Parietal lobe (tissue), 1 donor: ENCODE data around the gene MAP6D1. TPM values are rescaled to one million over a fixed set of nuclear protein-coding genes. Genes with fewer than 3 reads are reported as not detected.

Experiments
- total RNA-seq: library from RNA; depleted of rRNA; stranded (reverse); fragments of >200 nt; gene quantifications from one replicate; pipeline ENCODE4 v1.2.3, GENCODE V29; 2014

Gene MAP6D1
- 5.6 TPM for total RNA-seq

GRCh38 chr3:183825456-183826161 lies at the start of gene MAP6D1:
Gene MAP6D1, minus strand, starts transcription at chr3:183825577. Its CDS starts 30 bp downstream, at chr3:183825547.

Other genes with a start within 250 kb of the MAP6D1 start
- 203 TPM for gene KLHL24, start 190.0 kb downstream of the MAP6D1 start, total RNA-seq
- gene YEATS2, start 127.8 kb downstream of the MAP6D1 start, total RNA-seq = 133 TPM
- 21.6 TPM for gene PARL, start 59.3 kb upstream of the MAP6D1 start, total RNA-seq
- 121 TPM for gene ABCC5, start 192.3 kb upstream of the MAP6D1 start, total RNA-seq
- gene HTR3D, start 206.2 kb upstream of the MAP6D1 start, total RNA-seq = not detected
- gene HTR3C, start 227.5 kb upstream of the MAP6D1 start, total RNA-seq = not detected